H1 (cell line): ENCODE measurements around the gene CCDC8. TPM values are rescaled to one million over a fixed set of nuclear protein-coding genes. Genes with fewer than 3 reads are reported as not detected.

Experiments
- CTCF ChIA-PET: fragments of 300-600 bp; sonication (Branson Sonifier 250); formaldehyde crosslinking; loops from one replicate; lab custom pipeline; 2021; ENCODE audit not compliant: partially characterized antibody; lab: Charles Lee
- POLR2A ChIA-PET: fragments of 300-600 bp; sonication (Branson Sonifier 250); formaldehyde crosslinking; loops from one replicate; lab custom pipeline; 2021; ENCODE audit warnings: inconsistent platforms; ENCODE audit not compliant: partially characterized antibody; lab: Charles Lee
- DNase-seq, 2 experiments: peaks; one replicate each; pipeline versions ENCODE4 v3.0.0 to v3.0.0-alpha.2; 2010 to 2022; ENCODE audit warnings: low spot score in 2 of 2, low read depth in 1 of 2, mixed read lengths in 1 of 2
- FAIRE-seq: peaks from 2 replicates; lab custom pipeline; 2011; peaks lifted over from hg19 to GRCh38; lab: Jason Lieb, UNC
- H2AFZ ChIP-seq: 2 replicates; pipeline ENCODE4 v1.8.1; 2012; ENCODE audit warnings: low read length, inconsistent platforms
- H2AK5ac ChIP-seq: 2 replicates; pipeline ENCODE4 v1.6.1; 2013; ENCODE audit warnings: low read depth, low read length
- H2BK120ac ChIP-seq: replicated peaks from 2 replicates; pipeline ENCODE3; 2013; ENCODE audit warnings: low read depth, low read length, inconsistent platforms
- H2BK12ac ChIP-seq: 2 replicates; pipeline ENCODE4 v1.6.1; 2013; ENCODE audit warnings: low read depth, low read length
- H2BK15ac ChIP-seq: 2 replicates; pipeline ENCODE4 v1.6.1; 2013; ENCODE audit warnings: low read length
- H2BK20ac ChIP-seq: 2 replicates; pipeline ENCODE4 v1.6.1; 2013; ENCODE audit warnings: low read length
- H2BK5ac ChIP-seq: 2 replicates; pipeline ENCODE4 v1.6.1; 2013; ENCODE audit warnings: low read depth, low read length
- H3K14ac ChIP-seq: 2 replicates; pipeline ENCODE4 v1.6.1; 2013; ENCODE audit warnings: inconsistent platforms; ENCODE audit not compliant: insufficient read length
- H3K18ac ChIP-seq: 2 replicates; pipeline ENCODE4 v1.6.1; 2013; ENCODE audit warnings: low read length; ENCODE audit errors: extremely low read depth
- H3K23ac ChIP-seq: 2 replicates; pipeline ENCODE4 v1.6.1; 2013; ENCODE audit warnings: inconsistent platforms; ENCODE audit not compliant: insufficient read length
- H3K23me2 ChIP-seq: 2 replicates; pipeline ENCODE4 v1.6.1; 2013; ENCODE audit warnings: low read depth, low read length
- H3K27ac ChIP-seq: 2 replicates; pipeline ENCODE4 v1.6.1; 2011; ENCODE audit warnings: low read depth, low read length, inconsistent platforms
- H3K27me3 ChIP-seq, 4 experiments: replicated peaks in 1 of 4; 1 replicate in 1 of 4; 2 replicates in 3 of 4; pipeline versions ENCODE4 v1.6.1 to v1.8.1; 2011 to 2013; ENCODE audit warnings: low read length in 3 of 4, mild to moderate bottlenecking in 3 of 4, inconsistent platforms in 2 of 4, mixed read lengths in 2 of 4, moderate library complexity in 1 of 4; ENCODE audit not compliant: control insufficient read depth in 3 of 4, insufficient read depth in 3 of 4; ENCODE audit errors: extremely low read depth in 1 of 4
- H3K36me3 ChIP-seq, 4 experiments: 2 replicates each; pipeline versions ENCODE4 v1.6.1 to v1.8.1; 2011 to 2013; ENCODE audit warnings: mild to moderate bottlenecking in 4 of 4, low read length in 3 of 4, moderate library complexity in 2 of 4, control low read depth in 1 of 4, inconsistent platforms in 1 of 4; ENCODE audit not compliant: insufficient read depth in 4 of 4, control insufficient read depth in 2 of 4
- H3K4ac ChIP-seq: replicated peaks from 2 replicates; pipeline ENCODE3; 2013; ENCODE audit warnings: low read length, low read depth, mixed read lengths, inconsistent platforms; ENCODE audit not compliant: insufficient read length
- H3K4me1 ChIP-seq, 4 experiments: replicated peaks in 1 of 4; 1 replicate in 1 of 4; 2 replicates in 3 of 4; pipeline versions ENCODE4 v1.6.1 to v1.8.1; 2011 to 2013; ENCODE audit warnings: low read length in 3 of 4, inconsistent platforms in 2 of 4, mixed read lengths in 1 of 4; ENCODE audit not compliant: insufficient read depth in 4 of 4, control insufficient read depth in 3 of 4
- H3K4me2 ChIP-seq, 2 experiments: 2 replicates each; pipeline versions ENCODE4 v1.6.1 to v1.8.1; 2011 to 2013; ENCODE audit warnings: low read depth in 2 of 2, low read length in 2 of 2, control low read depth in 1 of 2, inconsistent platforms in 1 of 2, mild to moderate bottlenecking in 1 of 2; ENCODE audit not compliant: insufficient read depth in 1 of 2
- H3K4me3 ChIP-seq, 4 experiments: fragments of 200-600, 300-600 bp in 1 of 4; sonication (generic), shearing (Covaris generic), sonication (Bioruptor Twin) in 1 of 4; 2 replicates each; pipeline versions ENCODE4 v1.5.1 to v1.8.1; 2011 to 2016; ENCODE audit warnings: low read length in 4 of 4, low read depth in 3 of 4, control low read depth in 2 of 4, inconsistent platforms in 2 of 4, mild to moderate bottlenecking in 2 of 4, mixed read lengths in 1 of 4, moderate library complexity in 1 of 4; ENCODE audit not compliant: insufficient read depth in 2 of 4; ENCODE audit errors: extremely low read depth in 1 of 4
- H3K56ac ChIP-seq: replicated peaks from 2 replicates; pipeline ENCODE3; 2013; ENCODE audit warnings: low read depth, mild to moderate bottlenecking, mixed read lengths, low read length, inconsistent platforms; ENCODE audit not compliant: insufficient read length
- H3K79me1 ChIP-seq: 2 replicates; pipeline ENCODE4 v1.6.1; 2013; ENCODE audit warnings: low read depth, low read length, control low read depth
- H3K79me2 ChIP-seq, 2 experiments: 2 replicates each; pipeline versions ENCODE4 v1.6.1 to v1.8.1; 2012 to 2013; ENCODE audit warnings: low read length in 2 of 2, mild to moderate bottlenecking in 2 of 2, inconsistent platforms in 1 of 2; ENCODE audit not compliant: insufficient read depth in 2 of 2, control insufficient read depth in 1 of 2
- H3K9ac ChIP-seq, 4 experiments: replicated peaks in 1 of 4; 1 replicate in 1 of 4; 2 replicates in 3 of 4; pipeline versions ENCODE4 v1.6.1 to v1.8.1; 2011 to 2013; ENCODE audit warnings: low read depth in 3 of 4, low read length in 3 of 4, control low read depth in 2 of 4, mild to moderate bottlenecking in 2 of 4, moderate library complexity in 2 of 4, inconsistent platforms in 1 of 4; ENCODE audit errors: extremely low read depth in 1 of 4
- H3K9me3 ChIP-seq, 2 experiments: 2 replicates each; pipeline versions ENCODE4 v1.6.1 to v1.8.1; 2012 to 2013; ENCODE audit warnings: mild to moderate bottlenecking in 2 of 2, moderate library complexity in 2 of 2, control low read depth in 1 of 2, inconsistent platforms in 1 of 2, low read depth in 1 of 2, low read length in 1 of 2, mixed read lengths in 1 of 2; ENCODE audit not compliant: insufficient read depth in 2 of 2
- H4K20me1 ChIP-seq, 2 experiments: replicated peaks in 1 of 2; 2 replicates each; pipeline versions ENCODE3 to v1.8.1; 2011 to 2013; ENCODE audit warnings: inconsistent platforms in 2 of 2, low read length in 2 of 2, mild to moderate bottlenecking in 1 of 2; ENCODE audit not compliant: insufficient read depth in 2 of 2, control insufficient read depth in 1 of 2
- H4K5ac ChIP-seq: 2 replicates; pipeline ENCODE4 v1.6.1; 2013; ENCODE audit warnings: low read length, low read depth, mixed read lengths, inconsistent platforms; ENCODE audit not compliant: insufficient read length
- H4K8ac ChIP-seq: 2 replicates; pipeline ENCODE4 v1.8.0; 2013; ENCODE audit warnings: mild to moderate bottlenecking, moderate library complexity, low read length, inconsistent platforms; ENCODE audit not compliant: insufficient read depth; ENCODE audit errors: extremely low read depth
- H4K91ac ChIP-seq: replicated peaks from 2 replicates; pipeline ENCODE3; 2013; ENCODE audit warnings: low read length, mixed read lengths, inconsistent platforms; ENCODE audit not compliant: insufficient read length
- ASH2L ChIP-seq: fragments of 200-600, 300-600 bp; sonication (generic); IDR thresholded peaks from one replicate; pipeline ENCODE4 v1.7.1; 2017; ENCODE audit warnings: low read length
- CBX5 ChIP-seq: fragments of 300-800, 300-1000 bp; sonication (generic); IDR thresholded peaks from 2 replicates; pipeline ENCODE4 v1.7.1; 2016; ENCODE audit warnings: antibody characterized with exemption, low read length, low read depth
- E2F6 ChIP-seq: IDR thresholded peaks from 2 replicates; pipeline ENCODE4 v1.6.1; 2012; ENCODE audit warnings: inconsistent platforms
- EGR1 ChIP-seq: IDR thresholded peaks from 2 replicates; pipeline ENCODE4 v1.6.1; 2011; ENCODE audit warnings: low read depth, low read length, borderline replicate concordance
- EZH2 ChIP-seq: fragments of 200-600 bp; sonication (generic); IDR thresholded peaks from 2 replicates; pipeline ENCODE4 v1.7.1; 2012; ENCODE audit warnings: low read depth, mild to moderate bottlenecking, moderate library complexity, low read length, inconsistent platforms; ENCODE audit not compliant: severe bottlenecking
- GTF2F1 ChIP-seq: IDR thresholded peaks from 2 replicates; pipeline ENCODE4 v1.6.1; 2012; ENCODE audit warnings: low read depth, low read length, improper control_type of control experiment, borderline replicate concordance
- HDAC6 ChIP-seq: IDR thresholded peaks from one replicate; pipeline ENCODE4 v1.7.1; 2012; ENCODE audit warnings: low read depth, mild to moderate bottlenecking, inconsistent platforms, low read length, moderate library complexity
- KDM4A ChIP-seq: IDR thresholded peaks from one replicate; pipeline ENCODE4 v1.7.1; 2012; ENCODE audit warnings: low read depth, mild to moderate bottlenecking, moderate library complexity, low read length, inconsistent platforms; ENCODE audit not compliant: severe bottlenecking
- RXRA ChIP-seq: IDR thresholded peaks from 2 replicates; pipeline ENCODE4 v1.6.1; 2011; ENCODE audit warnings: low read depth, mild to moderate bottlenecking, low read length, moderate library complexity; ENCODE audit not compliant: insufficient read depth
- SP1 ChIP-seq: IDR thresholded peaks from 2 replicates; pipeline ENCODE4 v1.6.1; 2011; ENCODE audit warnings: low read depth, low read length
- SUZ12 ChIP-seq: fragments of 200-600 bp; sonication (generic); IDR thresholded peaks from 2 replicates; pipeline ENCODE4 v1.6.1; 2012; ENCODE audit warnings: mild to moderate bottlenecking, inconsistent platforms, low read length, moderate library complexity, mixed read lengths
- TAF1 ChIP-seq: IDR thresholded peaks from 2 replicates; pipeline ENCODE4 v1.6.1; 2011; ENCODE audit warnings: mild to moderate bottlenecking, low read depth, low read length
- USF2 ChIP-seq: IDR thresholded peaks from 2 replicates; pipeline ENCODE4 v1.6.1; 2011; ENCODE audit warnings: low read length, improper control_type of control experiment
- WGBS, 2 experiments: shearing (Covaris generic) in 1 of 2; methylation state at CpG; one replicate each; pipeline versions ENCODE4 v1.1.6 to v1.1.7; 2013 to 2015; ENCODE audit warnings: low lambda C conversion rate in 2 of 2, mixed read lengths in 2 of 2, inconsistent platforms in 1 of 2, low coverage in 1 of 2, missing lambda C conversion rate in 1 of 2; ENCODE audit not compliant: insufficient replicate concordance in 2 of 2, insufficient coverage in 1 of 2, insufficient read length in 1 of 2; ENCODE audit errors: extremely low coverage in 1 of 2, missing lambda C conversion rate in 1 of 2; 5-methylcytosine and 5-hydroxymethylcytosine counted together
- polyA plus RNA-seq, 7 experiments: library from polyadenylated mRNA; depleted of rRNA in 3 of 7; stranded (reverse) in 5 of 7; unstranded in 2 of 7; fragments of >200 nt in 5 of 7; fragments of 200-250 nt in 2 of 7; gene quantifications; 1 replicate in 5 of 7; 2 replicates in 1 of 7; 4 replicates in 1 of 7; pipeline versions ENCODE4 v1.2.1 to v1.2.3, GENCODE V29; 2011 to 2013; ENCODE audit warnings: missing spikeins in 2 of 7, mixed read lengths in 2 of 7
- total RNA-seq: library from RNA; stranded (reverse); fragmentation: NEBNext Ultra II Directional; extraction: Animal tissue kit (Norgen Biotek cat#: 25700); gene quantifications from 2 replicates; pipeline ENCODE4 v1.2.1, GENCODE V29; 2021

CCDC8 gene
- total and polyA plus RNA-seq, 2 of the 8 experiments (the other 6 are each of a cell fraction or from before 2014, with no cell fraction given): 4.9 to 13.6 TPM

DNA sequence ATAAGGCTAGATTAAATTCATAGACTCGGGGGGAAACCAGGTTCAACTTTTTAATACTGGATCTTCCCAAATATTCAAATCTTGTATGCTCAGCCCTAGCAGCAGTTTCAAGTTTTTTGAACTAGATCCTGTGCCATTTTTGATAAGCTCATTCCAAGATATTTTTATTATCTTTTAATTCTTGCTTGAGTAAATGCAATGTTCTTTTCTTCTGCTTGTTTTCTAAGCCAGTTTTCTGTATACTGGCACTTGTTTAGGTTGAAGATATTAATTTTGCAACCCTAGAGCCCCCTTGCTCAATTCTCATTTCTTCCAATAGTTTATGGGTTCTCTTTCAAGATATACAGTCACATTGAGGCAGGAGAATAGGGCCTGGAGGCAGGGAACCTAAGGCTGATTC lies 28.5 kb upstream of the CCDC8 start:
- Histone ChIP-seq H4K20me1 (no peaks in the 10 kb centered on the region), H4K91ac (no peak overlapping the region), H2AFZ (no peak overlapping the region), H2BK5ac (no peak overlapping the region), H3K27me3 (no peaks in the 10 kb centered on the region), H3K23me2 (no peaks in the 10 kb centered on the region; the same call in 1 of the 2 replicates), H3K9ac (no peak overlapping the region), H2AK5ac (no peak overlapping the region), H3K27ac (no peak overlapping the region), H3K23ac (no peak overlapping the region), H3K56ac (no peak overlapping the region), H3K4ac (no peak overlapping the region), H4K5ac (no peak overlapping the region), H3K4me3 (no peak overlapping the region), H3K79me2 (no peaks in the 10 kb centered on the region), H3K79me1 (no peaks in the 10 kb centered on the region), H3K9me3 (no peaks in the 10 kb centered on the region), H3K36me3 (no peaks in the 10 kb centered on the region), H3K18ac (no peak overlapping the region), H2BK12ac (no peak overlapping the region), H2BK15ac (no peak overlapping the region), H2BK120ac (no peak overlapping the region), H3K4me1 (no peaks in the 10 kb centered on the region), H3K14ac (no peak overlapping the region), H3K4me2 (no peak overlapping the region), H2BK20ac (no peak overlapping the region), H4K8ac (no peak overlapping the region)
- ChIA-PET CTCF (interaction anchor here (1.0 kb wide), 1 partner anchor 46 kb away, joined by 3 read pairs; no protein-coding TSS in a partner anchor), POLR2A (interaction anchor here (0.6 kb wide), 1 partner anchor 391 kb away, joined by 3 read pairs; no protein-coding TSS in a partner anchor)
- DNase-seq: no peak
- FAIRE-seq: no peak
- 58% methylated on average over 1 of the region's 1 CpG; no CpG with 5 or more reads in 1 of the 2 experiments for WGBS, 2 experiments
- no peak for TF ChIP-seq GTF2F1
- no peak for TF ChIP-seq EGR1
- TF ChIP-seq SUZ12: no peak
- TF ChIP-seq E2F6: no peak
- no peak for TF ChIP-seq RXRA
- TF ChIP-seq ASH2L: no peak
- TF ChIP-seq HDAC6: no peak
- no peak for TF ChIP-seq USF2
- no peak for TF ChIP-seq SP1
- no peak for TF ChIP-seq EZH2
- TF ChIP-seq CBX5: no peak
- no peak for TF ChIP-seq TAF1
- TF ChIP-seq KDM4A: no peak
